ENCODE measurements around the gene C2orf72. TPM values are rescaled to one million over a fixed set of nuclear protein-coding genes. Genes with fewer than 3 reads are reported as not detected.

C2orf72 gene
- total and polyA plus RNA-seq, 2 donors (not counting 3 experiments of a cell fraction or from before 2014, with no cell fraction given) = 0.01 to 0.11 TPM

GRCh38 chr2:231007286-231008098 is 29.8 kb upstream of the C2orf72 start:
- Histone ChIP-seq H3K4me2 (ENCODE audit: insufficient read depth, low read length) (no peak overlapping the region), H2AFZ (ENCODE audit: low read depth, low read length) (no peak overlapping the region), H4K20me1 (replicated peaks; ENCODE audit: control insufficient read depth, extremely low read depth, insufficient read depth, low read length) (no peaks in the 10 kb centered on the region), H3K4me1 (ENCODE audit: control insufficient read depth, extremely low read depth, insufficient read depth, low read length) (no peaks in the 10 kb centered on the region), H3K9me3 (replicated peaks; ENCODE audit: control insufficient read depth, insufficient read depth, low read length) (no peaks in the 10 kb centered on the region), H3K9ac (replicated peaks; ENCODE audit: extremely low read depth, insufficient read depth, low read length) (no peak overlapping the region), H3K4me3 (replicated peaks in 1 of 3; ENCODE audit: insufficient read depth in 1 of 3, low read depth in 1 of 3, low read length in 3 of 3) (no peak overlapping the region), H3K36me3 (ENCODE audit: control insufficient read depth in 2 of 2, extremely low read depth in 1 of 2, insufficient read depth in 2 of 2, low read length in 2 of 2) (no peaks in the 10 kb centered on the region), H3K27me3 (ENCODE audit: control insufficient read depth in 2 of 2, insufficient read depth in 2 of 2, low read length in 2 of 2) (peaks cover 2 to 8% of the 10 kb centered on the region in 2 experiments), H3K27ac (ENCODE audit: insufficient read depth, low read depth, low read length) (no peak overlapping the region), H3K79me2 (ENCODE audit: control insufficient read depth, insufficient read depth, low read length) (no peaks in the 10 kb centered on the region), H3K9me1 (replicated peaks; ENCODE audit: control insufficient read depth, extremely low read depth, insufficient read depth, low read length) (no peaks in the 10 kb centered on the region)
- intact Hi-C loops (cut with micrococcal nuclease) = no loop called here
- TF ChIP-seq FOS (IDR thresholded peaks at IDR 0.05; ENCODE audit: borderline replicate concordance, insufficient read depth, low read length) = no peak
- no peak for TF ChIP-seq GATA2 (IDR thresholded peaks at IDR 0.05; ENCODE audit: insufficient read depth, insufficient read length, low read depth, low read length)
- no peak for TF ChIP-seq POLR2AphosphoS5 (IDR thresholded peaks at IDR 0.05; ENCODE audit: insufficient read depth, low read depth, low read length)
- TF ChIP-seq CTCF (IDR thresholded peaks at IDR 0.05; ENCODE audit: extremely low read depth in 1 of 2, insufficient read depth in 1 of 2, low read depth in 1 of 2, low read length in 2 of 2) = no peak
- TF ChIP-seq EZH2 (IDR thresholded peaks at IDR 0.05; ENCODE audit: borderline replicate concordance, low read depth, low read length, severe bottlenecking) = no peak
- no peak for TF ChIP-seq MYC (IDR thresholded peaks at IDR 0.05; ENCODE audit: low read depth, low read length)
- TF ChIP-seq, protein P1, sequence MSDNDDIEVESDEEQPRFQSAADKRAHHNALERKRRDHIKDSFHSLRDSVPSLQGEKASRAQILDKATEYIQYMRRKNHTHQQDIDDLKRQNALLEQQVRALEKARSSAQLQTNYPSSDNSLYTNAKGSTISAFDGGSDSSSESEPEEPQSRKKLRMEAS (IDR thresholded peaks at IDR 0.05; ENCODE audit: insufficient read depth, insufficient read length) = no peak
- no peak for TF ChIP-seq JUN (IDR thresholded peaks at IDR 0.05; ENCODE audit: borderline replicate concordance, insufficient read depth, insufficient read length, low read depth)
- TF ChIP-seq POLR2A (IDR thresholded peaks at IDR 0.05; ENCODE audit: low read depth, low read length) = no peak
- no peak for FAIRE-seq
- no TSS peak for BruUV-seq (replicated peaks)
- ChIA-PET CTCF (interaction anchor here (0.9 to 2.9 kb wide), 2 partner anchors 20 to 160 kb away, joined by 3 to 13 read pairs; no protein-coding TSS in a partner anchor), POLR2A (no interaction called here)
- no peak for DNase-seq (ENCODE audit: low read depth, low spot score)
- dilution Hi-C loops (cut with MboI; ENCODE audit: extremely low pct_ligation_motif_present, low sequenced_read_pairs) = no loop called here

Measured in endothelial cell of umbilical vein (primary cell).